ENCODE measurements around the gene PNKP. TPM values are rescaled to one million over a fixed set of nuclear protein-coding genes. Genes with fewer than 3 reads are reported as not detected.

The PNKP gene
- total and polyA plus RNA-seq, 9 of the 15 experiments (the other 6 are each of a cell fraction or from before 2014, with no cell fraction given) = 2.8 to 85.4 (median 25.3) TPM

DNA sequence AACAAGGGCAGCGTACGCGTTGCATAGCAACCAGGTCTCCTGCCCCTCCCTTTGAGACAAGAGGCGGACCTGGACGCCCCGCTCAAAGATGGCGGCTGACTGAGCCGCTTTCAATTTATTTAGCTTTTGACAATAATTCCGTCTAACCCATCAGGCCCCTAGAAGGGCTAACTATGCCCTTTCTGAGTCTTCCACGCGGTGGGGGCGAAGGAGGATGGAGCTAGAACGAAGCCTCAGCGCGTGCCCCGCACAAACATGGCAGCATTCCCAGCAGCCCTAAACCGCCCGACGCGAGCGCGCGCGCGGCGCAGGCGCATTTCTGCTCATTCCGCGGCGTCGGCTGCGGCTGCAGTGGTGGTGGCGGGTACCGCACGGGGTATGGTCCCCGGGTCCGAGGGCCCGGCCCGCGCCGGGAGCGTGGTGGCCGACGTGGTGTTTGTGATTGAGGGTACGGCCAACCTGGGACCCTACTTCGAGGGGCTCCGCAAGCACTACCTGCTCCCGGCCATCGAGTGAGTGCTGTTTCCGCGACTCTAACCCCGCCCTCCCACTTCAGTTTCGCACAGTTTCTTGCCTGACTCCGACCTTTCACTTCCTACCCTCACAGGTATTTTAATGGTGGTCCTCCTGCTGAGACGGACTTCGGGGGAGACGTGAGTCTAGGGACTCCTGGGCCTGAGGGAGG lies 49.3 kb downstream of the PNKP start, which contains the start of gene MED25 (continued):
- TF ChIP-seq ZNF75A (CRISPR knock-in tag; IDR thresholded peaks at IDR 0.05) (0 out of 2 replicates have a peak, but pooled peaks have one; percentile 33), CEBPG (CRISPR knock-in tag; IDR thresholded peaks at IDR 0.05) (no peak), CEBPG (tag; conservative IDR thresholded peaks at IDR 0.05 in 1 of 2, IDR thresholded peaks at IDR 0.05 in 1 of 2) (no peak), NFE2L1 (tag; IDR thresholded peaks at IDR 0.05; ENCODE audit: borderline replicate concordance, low read depth) (no peak), EP300 (IDR thresholded peaks at IDR 0.05; ENCODE audit: low read length) (no peak), SPI1 (IDR thresholded peaks at IDR 0.05; ENCODE audit: borderline replicate concordance, low read depth, low read length) (no peak), PTBP1 (IDR thresholded peaks at IDR 0.05; ENCODE audit: low read depth, low read length) (no peak), FIP1L1 (IDR thresholded peaks at IDR 0.05; ENCODE audit: low read depth, low read length, poor library complexity, severe bottlenecking) (peak; percentile 60), YBX1 (IDR thresholded peaks at IDR 0.05) (no peak), BRD9 (IDR thresholded peaks at IDR 0.05; ENCODE audit: low read depth, partially characterized antibody) (no peak), CHD4 (IDR thresholded peaks at IDR 0.05; ENCODE audit: insufficient read depth, insufficient replicate concordance, low read depth, low read length, poor library complexity, severe bottlenecking) (no peak), BRF1 (IDR thresholded peaks at IDR 0.05; ENCODE audit: borderline replicate concordance, extremely low read depth, insufficient read length) (no peak), TCF7 (IDR thresholded peaks at IDR 0.05; ENCODE audit: borderline replicate concordance) (no peak; the same call in 1 of the 2 replicates), ZNF586 (CRISPR knock-in tag; conservative IDR thresholded peaks at IDR 0.05) (0 out of 2 replicates have a peak, but pooled peaks have one; percentile 37)
- TF ChIP-seq, protein P1, sequence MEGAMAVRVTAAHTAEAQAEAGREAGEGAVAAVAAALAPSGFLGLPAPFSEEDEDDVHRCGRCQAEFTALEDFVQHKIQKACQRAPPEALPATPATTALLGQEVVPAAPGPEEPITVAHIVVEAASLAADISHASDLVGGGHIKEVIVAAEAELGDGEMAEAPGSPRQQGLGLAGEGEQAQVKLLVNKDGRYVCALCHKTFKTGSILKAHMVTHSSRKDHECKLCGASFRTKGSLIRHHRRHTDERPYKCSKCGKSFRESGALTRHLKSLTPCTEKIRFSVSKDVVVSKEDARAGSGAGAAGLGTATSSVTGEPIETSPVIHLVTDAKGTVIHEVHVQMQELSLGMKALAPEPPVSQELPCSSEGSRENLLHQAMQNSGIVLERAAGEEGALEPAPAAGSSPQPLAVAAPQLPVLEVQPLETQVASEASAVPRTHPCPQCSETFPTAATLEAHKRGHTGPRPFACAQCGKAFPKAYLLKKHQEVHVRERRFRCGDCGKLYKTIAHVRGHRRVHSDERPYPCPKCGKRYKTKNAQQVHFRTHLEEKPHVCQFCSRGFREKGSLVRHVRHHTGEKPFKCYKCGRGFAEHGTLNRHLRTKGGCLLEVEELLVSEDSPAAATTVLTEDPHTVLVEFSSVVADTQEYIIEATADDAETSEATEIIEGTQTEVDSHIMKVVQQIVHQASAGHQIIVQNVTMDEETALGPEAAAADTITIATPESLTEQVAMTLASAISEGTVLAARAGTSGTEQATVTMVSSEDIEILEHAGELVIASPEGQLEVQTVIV (CRISPR knock-in tag; IDR thresholded peaks at IDR 0.05; ENCODE audit: borderline replicate concordance) = no peak
- TF ChIP-seq, protein P2, sequence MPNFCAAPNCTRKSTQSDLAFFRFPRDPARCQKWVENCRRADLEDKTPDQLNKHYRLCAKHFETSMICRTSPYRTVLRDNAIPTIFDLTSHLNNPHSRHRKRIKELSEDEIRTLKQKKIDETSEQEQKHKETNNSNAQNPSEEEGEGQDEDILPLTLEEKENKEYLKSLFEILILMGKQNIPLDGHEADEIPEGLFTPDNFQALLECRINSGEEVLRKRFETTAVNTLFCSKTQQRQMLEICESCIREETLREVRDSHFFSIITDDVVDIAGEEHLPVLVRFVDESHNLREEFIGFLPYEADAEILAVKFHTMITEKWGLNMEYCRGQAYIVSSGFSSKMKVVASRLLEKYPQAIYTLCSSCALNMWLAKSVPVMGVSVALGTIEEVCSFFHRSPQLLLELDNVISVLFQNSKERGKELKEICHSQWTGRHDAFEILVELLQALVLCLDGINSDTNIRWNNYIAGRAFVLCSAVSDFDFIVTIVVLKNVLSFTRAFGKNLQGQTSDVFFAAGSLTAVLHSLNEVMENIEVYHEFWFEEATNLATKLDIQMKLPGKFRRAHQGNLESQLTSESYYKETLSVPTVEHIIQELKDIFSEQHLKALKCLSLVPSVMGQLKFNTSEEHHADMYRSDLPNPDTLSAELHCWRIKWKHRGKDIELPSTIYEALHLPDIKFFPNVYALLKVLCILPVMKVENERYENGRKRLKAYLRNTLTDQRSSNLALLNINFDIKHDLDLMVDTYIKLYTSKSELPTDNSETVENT (CRISPR knock-in tag; IDR thresholded peaks at IDR 0.05) = peak; percentile 62; the same call in 1 of the 2 replicates
- TF ChIP-seq, protein P3, sequence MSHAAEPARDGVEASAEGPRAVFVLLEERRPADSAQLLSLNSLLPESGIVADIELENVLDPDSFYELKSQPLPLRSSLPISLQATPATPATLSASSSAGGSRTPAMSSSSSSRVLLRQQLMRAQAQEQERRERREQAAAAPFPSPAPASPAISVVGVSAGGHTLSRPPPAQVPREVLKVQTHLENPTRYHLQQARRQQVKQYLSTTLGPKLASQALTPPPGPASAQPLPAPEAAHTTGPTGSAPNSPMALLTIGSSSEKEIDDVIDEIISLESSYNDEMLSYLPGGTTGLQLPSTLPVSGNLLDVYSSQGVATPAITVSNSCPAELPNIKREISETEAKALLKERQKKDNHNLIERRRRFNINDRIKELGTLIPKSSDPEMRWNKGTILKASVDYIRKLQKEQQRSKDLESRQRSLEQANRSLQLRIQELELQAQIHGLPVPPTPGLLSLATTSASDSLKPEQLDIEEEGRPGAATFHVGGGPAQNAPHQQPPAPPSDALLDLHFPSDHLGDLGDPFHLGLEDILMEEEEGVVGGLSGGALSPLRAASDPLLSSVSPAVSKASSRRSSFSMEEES (CRISPR knock-in tag; IDR thresholded peaks at IDR 0.05) = no peak
- TF ChIP-seq, protein P4, sequence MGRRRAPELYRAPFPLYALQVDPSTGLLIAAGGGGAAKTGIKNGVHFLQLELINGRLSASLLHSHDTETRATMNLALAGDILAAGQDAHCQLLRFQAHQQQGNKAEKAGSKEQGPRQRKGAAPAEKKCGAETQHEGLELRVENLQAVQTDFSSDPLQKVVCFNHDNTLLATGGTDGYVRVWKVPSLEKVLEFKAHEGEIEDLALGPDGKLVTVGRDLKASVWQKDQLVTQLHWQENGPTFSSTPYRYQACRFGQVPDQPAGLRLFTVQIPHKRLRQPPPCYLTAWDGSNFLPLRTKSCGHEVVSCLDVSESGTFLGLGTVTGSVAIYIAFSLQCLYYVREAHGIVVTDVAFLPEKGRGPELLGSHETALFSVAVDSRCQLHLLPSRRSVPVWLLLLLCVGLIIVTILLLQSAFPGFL (CRISPR knock-in tag; IDR thresholded peaks at IDR 0.05) = 0 out of 2 replicates have a peak, but pooled peaks have one; percentile 26
